ENCODE data around the gene GOLGA6L10.
"Not testable (repeated sequence)": the region's sequence is repeated elsewhere in the genome, so short reads cannot be mapped to it uniquely, and the experiment has no call there.

DNA sequence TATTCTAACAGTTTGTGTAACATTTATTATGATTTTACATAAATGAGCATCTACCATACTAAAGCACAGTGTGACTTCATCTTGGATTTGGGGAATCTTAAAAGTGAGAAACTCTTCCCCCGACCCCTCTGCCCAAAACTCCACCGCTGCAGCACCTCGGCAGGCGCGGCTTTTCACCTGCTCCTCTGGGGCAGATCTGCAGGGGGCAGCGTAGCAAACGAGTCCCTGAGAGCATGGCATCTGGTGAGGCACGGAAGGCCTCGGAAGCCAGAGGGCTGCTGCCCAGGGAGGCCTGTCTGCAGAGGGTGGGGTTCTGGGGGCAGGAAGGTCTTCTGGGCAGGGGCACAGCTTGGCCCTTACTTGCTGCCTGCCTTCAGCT, 14.7 kb downstream of the GOLGA6L10 start:
- TF ChIP-seq ZNF274 (IDR thresholded peaks at IDR 0.05; ENCODE audit: low read depth, low read length); YY1 (IDR thresholded peaks at IDR 0.05; ENCODE audit: extremely low read depth, insufficient replicate concordance, low read depth, low read length); POLR2AphosphoS5 (IDR thresholded peaks at IDR 0.05; ENCODE audit: low read depth, low read length); JUND (IDR thresholded peaks at IDR 0.05); EZH2phosphoT487 (IDR thresholded peaks at IDR 0.05; ENCODE audit: borderline replicate concordance): not testable (repeated sequence)
- TF ChIP-seq, protein P1, sequence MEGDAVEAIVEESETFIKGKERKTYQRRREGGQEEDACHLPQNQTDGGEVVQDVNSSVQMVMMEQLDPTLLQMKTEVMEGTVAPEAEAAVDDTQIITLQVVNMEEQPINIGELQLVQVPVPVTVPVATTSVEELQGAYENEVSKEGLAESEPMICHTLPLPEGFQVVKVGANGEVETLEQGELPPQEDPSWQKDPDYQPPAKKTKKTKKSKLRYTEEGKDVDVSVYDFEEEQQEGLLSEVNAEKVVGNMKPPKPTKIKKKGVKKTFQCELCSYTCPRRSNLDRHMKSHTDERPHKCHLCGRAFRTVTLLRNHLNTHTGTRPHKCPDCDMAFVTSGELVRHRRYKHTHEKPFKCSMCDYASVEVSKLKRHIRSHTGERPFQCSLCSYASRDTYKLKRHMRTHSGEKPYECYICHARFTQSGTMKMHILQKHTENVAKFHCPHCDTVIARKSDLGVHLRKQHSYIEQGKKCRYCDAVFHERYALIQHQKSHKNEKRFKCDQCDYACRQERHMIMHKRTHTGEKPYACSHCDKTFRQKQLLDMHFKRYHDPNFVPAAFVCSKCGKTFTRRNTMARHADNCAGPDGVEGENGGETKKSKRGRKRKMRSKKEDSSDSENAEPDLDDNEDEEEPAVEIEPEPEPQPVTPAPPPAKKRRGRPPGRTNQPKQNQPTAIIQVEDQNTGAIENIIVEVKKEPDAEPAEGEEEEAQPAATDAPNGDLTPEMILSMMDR (IDR thresholded peaks at IDR 0.05 in 2 of 3, conservative IDR thresholded peaks at IDR 0.05 in 1 of 3; ENCODE audit: borderline replicate concordance in 1 of 3, insufficient read depth in 1 of 3, low read depth in 2 of 3, low read length in 2 of 3): not testable (repeated sequence)

Measured in HCT116 (cell line).